Measurements from ENCODE around the gene STIM1. TPM values are rescaled to one million over a fixed set of nuclear protein-coding genes. Genes with fewer than 3 reads are reported as not detected.
A peak's percentile ranks its signal among the peaks of the same experiment; 100 is the strongest.

The STIM1 gene
- 100 to 1,000 TPM in 2 of 4 donors, 10 to 100 TPM in 2; 65.2 to 150 (median 92.6) TPM for total RNA-seq

DNA sequence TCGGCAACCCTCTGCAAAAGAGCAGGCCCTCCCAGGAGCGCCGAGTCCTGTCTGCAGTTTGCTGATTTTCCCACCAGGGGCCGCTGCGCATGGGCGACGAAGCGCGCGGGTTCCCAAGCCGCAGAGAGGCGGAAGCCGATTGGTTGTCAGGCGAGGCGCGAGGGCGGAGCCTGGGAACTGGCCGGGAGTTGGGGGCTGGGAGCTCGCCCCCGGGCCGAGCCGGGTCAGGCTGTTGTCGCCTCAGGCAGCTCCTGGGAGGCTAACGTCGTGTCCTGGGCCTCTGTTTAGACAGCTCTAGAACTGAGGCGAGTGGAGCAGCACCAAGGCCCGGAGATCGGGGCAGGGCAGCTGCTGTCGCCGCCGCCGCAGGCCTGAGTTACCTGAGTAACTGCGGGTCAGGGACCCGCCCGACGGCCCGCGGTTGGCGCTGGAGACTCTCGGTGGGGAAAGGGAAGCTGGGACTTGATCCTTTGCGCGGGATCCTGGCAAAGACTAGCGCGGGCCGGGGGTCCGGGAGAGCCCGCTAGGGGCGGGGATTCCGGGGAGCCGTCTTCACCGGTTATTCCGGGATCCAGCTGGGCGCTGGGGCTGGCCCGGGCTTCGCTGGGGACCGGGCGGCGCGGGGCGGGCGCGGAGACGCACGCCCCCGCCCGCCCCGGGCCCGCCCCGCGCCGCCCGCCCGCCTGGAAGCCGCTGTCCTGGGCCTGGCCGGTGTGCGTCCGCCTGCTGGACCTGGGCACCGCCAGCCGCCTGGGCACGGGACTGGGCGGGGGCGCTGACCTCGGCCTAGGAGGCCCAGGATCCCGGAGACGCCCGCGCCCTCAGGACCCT, at the start of gene STIM1:
Gene STIM1, plus strand, starts transcription at position 688 of the 831 bp plus-strand sequence. CDS start 607 bp downstream, outside the sequence.
- H3K27me3 ChIP-seq = no peaks in the 10 kb centered on the region
- TF ChIP-seq POLR2A (IDR thresholded peaks at IDR 0.05; ENCODE audit: low read depth) (peak; percentile 78), POLR2AphosphoS5 (IDR thresholded peaks at IDR 0.05) (peak; percentile 86 to 89), EP300 (IDR thresholded peaks at IDR 0.05) (no peak)
- TF ChIP-seq, protein P1, sequence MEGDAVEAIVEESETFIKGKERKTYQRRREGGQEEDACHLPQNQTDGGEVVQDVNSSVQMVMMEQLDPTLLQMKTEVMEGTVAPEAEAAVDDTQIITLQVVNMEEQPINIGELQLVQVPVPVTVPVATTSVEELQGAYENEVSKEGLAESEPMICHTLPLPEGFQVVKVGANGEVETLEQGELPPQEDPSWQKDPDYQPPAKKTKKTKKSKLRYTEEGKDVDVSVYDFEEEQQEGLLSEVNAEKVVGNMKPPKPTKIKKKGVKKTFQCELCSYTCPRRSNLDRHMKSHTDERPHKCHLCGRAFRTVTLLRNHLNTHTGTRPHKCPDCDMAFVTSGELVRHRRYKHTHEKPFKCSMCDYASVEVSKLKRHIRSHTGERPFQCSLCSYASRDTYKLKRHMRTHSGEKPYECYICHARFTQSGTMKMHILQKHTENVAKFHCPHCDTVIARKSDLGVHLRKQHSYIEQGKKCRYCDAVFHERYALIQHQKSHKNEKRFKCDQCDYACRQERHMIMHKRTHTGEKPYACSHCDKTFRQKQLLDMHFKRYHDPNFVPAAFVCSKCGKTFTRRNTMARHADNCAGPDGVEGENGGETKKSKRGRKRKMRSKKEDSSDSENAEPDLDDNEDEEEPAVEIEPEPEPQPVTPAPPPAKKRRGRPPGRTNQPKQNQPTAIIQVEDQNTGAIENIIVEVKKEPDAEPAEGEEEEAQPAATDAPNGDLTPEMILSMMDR (IDR thresholded peaks at IDR 0.05) = peak; percentile 98 to 100 (median 99)
- H3K4me3 ChIP-seq = peak within 1 kb of the TSS; percentile 83 to 99 (median 98)
- WGBS = under 1% methylated on average over 26 of the region's 87 CpGs
- no peaks in the 10 kb centered on the region for H3K36me3 ChIP-seq
- H3K4me1 ChIP-seq = peaks cover 37 to 51% (median 49%) of the 10 kb centered on the region in 4 donors
- H3K9me3 ChIP-seq = no peaks in the 10 kb centered on the region
- intact Hi-C loops (cut with DNase I) = loop anchor here (1.0 to 10.0 kb wide), 3 partner anchors 90 to 217 kb away; no protein-coding TSS in a partner anchor
- peak within 1 kb of the TSS; percentile 98 to 99 (median 98) for H3K27ac ChIP-seq (replicated peaks in 1 of 4)
- peak; percentile 99 for DNase-seq (ENCODE audit: extremely low spot score)

DNA sequence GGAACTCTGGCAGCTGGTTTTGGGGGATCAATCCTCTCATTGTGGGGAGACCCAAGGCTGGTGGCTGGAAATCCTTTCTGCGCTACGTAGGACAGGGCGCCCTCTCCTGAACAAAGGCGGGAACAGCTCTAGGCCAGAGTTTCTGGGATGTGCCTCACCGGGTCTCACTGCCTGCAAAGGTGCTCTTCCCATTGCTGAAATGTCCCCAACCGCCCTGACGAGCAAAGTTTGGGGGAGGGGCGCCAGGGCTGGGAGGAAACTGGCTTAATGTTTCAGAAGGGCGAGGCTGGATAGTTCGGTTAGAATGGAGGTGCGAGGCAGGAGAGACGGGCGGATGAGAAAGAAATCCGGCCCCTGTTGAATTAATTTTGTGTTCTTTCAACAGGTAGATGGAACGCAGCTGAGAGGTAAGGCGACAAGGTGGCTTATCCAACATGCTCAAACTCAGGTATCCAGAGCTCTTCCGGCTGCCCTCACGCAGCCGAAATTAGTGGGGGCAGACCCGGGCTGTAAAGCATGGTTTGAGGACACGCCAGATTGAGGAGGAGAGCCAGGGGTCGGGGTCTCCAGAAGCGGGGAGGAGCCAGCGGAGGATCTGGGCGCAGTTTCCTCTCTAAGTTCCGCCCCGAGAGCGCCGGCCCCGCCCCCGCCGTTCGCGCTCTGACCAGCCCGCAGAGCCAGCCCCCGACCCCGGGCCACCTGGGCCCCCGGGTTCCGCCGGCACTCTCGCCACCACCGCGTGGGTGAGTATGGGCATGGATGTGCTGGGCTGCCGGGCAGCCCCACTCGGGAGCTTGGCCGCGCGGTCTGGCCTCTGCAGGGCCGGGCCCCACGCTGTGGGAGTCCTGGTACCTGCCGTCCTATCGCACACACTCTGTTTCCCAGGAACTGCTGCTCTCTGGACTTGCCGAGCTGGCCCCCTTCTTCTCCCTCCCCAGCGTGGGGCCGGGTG, 47.3 kb upstream of the STIM1 start, which contains the start of gene PGAP2:
Gene PGAP2, plus strand, starts transcription at position 652 of the 952 bp plus-strand sequence. CDS start 2,700 bp downstream, outside the sequence.
- peak within 1 kb of the TSS; percentile 30 to 63 (median 46) for H3K27ac ChIP-seq (replicated peaks in 1 of 4)
- peaks cover 9 to 17% (median 16%) of the 10 kb centered on the region in 4 donors for H3K4me1 ChIP-seq
- H3K36me3 ChIP-seq = no peaks in the 10 kb centered on the region
- peak within 1 kb of the TSS; percentile 59 to 69 (median 64) for H3K4me3 ChIP-seq
- WGBS = 4% methylated on average over 17 of the region's 55 CpGs
- DNase-seq (ENCODE audit: extremely low spot score) = no peak
- TF ChIP-seq, protein P1 (IDR thresholded peaks at IDR 0.05) = peak; percentile 56 to 74 (median 58)
- TF ChIP-seq POLR2A (IDR thresholded peaks at IDR 0.05; ENCODE audit: low read depth) = no peak
- H3K27me3 ChIP-seq = no peaks in the 10 kb centered on the region
- intact Hi-C loops (cut with DNase I) = no loop called here
- no peaks in the 10 kb centered on the region for H3K9me3 ChIP-seq

DNA sequence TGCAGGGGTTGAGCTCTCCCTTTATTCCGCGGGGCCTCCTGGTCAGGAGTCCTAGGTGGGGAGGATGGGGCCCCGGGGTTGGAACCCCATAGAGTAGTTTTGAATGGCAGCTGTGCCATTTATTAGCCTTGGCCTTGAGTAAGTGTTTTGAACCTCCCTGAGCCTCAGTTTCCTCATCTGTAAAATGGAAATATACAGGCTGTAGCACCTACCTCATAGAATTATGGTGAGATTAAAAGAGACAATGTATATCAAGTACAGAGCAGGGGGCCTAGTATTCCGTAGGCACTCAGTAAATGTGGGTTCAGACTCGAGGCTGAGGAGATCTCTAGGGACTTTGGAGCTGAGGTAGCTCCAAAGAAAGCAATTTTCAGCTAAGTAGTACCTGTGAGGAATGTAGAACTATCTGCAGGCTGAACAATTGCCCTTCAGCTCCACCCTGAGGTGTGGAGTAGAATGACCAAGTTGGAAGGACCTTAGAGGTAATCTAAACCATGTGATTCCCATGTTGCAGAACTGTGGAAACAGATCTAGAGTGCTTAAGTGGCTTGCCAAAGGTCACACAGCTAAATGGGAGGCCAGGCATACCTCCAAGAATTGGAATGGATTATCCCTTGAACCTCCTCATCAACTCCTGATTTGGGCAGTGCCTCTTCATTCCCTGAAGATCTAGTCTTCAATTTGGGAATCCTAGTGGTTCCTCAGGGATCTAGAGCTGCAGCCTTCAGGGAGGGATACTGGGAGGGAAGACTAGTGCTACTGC, 46.4 kb upstream of the STIM1 start:
- WGBS = 38% methylated on average over 4 of the region's 5 CpGs
- TF ChIP-seq, protein P1 (IDR thresholded peaks at IDR 0.05) = peak in 1 of 3 experiments; percentile 32
- TF ChIP-seq EP300 (IDR thresholded peaks at IDR 0.05) = no peak

DNA sequence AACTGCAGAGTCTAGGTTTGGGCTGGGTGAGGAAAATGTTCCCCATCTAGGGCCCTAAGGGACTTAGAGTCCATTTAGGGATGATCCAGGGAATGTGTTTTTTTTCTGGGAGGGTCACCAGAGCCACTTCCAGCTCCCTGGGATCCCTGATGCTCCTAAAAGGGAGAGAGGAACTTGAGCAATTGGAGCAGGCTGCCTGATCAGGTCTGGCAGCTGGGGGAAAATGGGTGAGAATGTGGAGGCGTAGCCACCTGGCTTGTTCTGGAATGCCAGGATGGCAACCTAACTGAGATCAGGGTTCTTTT, 45.9 kb upstream of the STIM1 start:
- Histone ChIP-seq H3K9me3 (no peaks in the 10 kb centered on the region), H3K4me3 (no peak overlapping the region), H3K27ac (replicated peaks in 1 of 4) (no peak overlapping the region), H3K27me3 (no peaks in the 10 kb centered on the region), H3K36me3 (no peaks in the 10 kb centered on the region), H3K4me1 (peaks cover 9 to 17% (median 16%) of the 10 kb centered on the region in 4 donors)
- WGBS = 91% methylated on average over 1 of the region's 1 CpG
- no peak for DNase-seq (ENCODE audit: extremely low spot score)
- TF ChIP-seq, protein P1 (IDR thresholded peaks at IDR 0.05) = no peak
- TF ChIP-seq POLR2AphosphoS5 (IDR thresholded peaks at IDR 0.05) (no peak), EP300 (IDR thresholded peaks at IDR 0.05) (no peak), POLR2A (IDR thresholded peaks at IDR 0.05; ENCODE audit: low read depth) (no peak)
- intact Hi-C loops (cut with DNase I) = no loop called here

More for the DNA sequence above, 46.4 kb upstream of the STIM1 start:
- no peaks in the 10 kb centered on the region for H3K9me3 ChIP-seq
- H3K27ac ChIP-seq (replicated peaks in 1 of 4) = peak overlapping the region in 3 of 4 donors; percentile 43 to 63 (median 48)
- no peaks in the 10 kb centered on the region for H3K36me3 ChIP-seq
- H3K27me3 ChIP-seq = no peaks in the 10 kb centered on the region
- no peak for DNase-seq (ENCODE audit: extremely low spot score)
- H3K4me3 ChIP-seq = peak overlapping the region; percentile 59 to 69 (median 64)
- intact Hi-C loops (cut with DNase I) = no loop called here
- peaks cover 9 to 17% (median 16%) of the 10 kb centered on the region in 4 donors for H3K4me1 ChIP-seq

Data from esophagus muscularis mucosa (tissue), 4 donors.